ENCODE results near the gene PPP1R8.

Gene PPP1R8

GRCh38 chr1:27872802-27873551 lies 42.4 kb downstream of the PPP1R8 start:
- no peak for DNase-seq

- DNase-seq = no peak
Measured at GRCh38 chr1:27873671-27874384, 43.2 kb downstream of the PPP1R8 start.

GRCh38 chr1:27876341-27877114 lies 45.9 kb downstream of the PPP1R8 start:
- no peak for DNase-seq

- no peak for DNase-seq
Measured at GRCh38 chr1:27877115-27877416, 46.5 kb downstream of the PPP1R8 start.

GRCh38 chr1:27878039-27878438 lies 47.5 kb downstream of the PPP1R8 start:
- no peak for DNase-seq

GRCh38 chr1:27878787-27879335 lies 48.3 kb downstream of the PPP1R8 start:
- DNase-seq = no peak

GRCh38 chr1:27879374-27880082 lies 48.9 kb downstream of the PPP1R8 start:
- DNase-seq = no peak

GRCh38 chr1:27882543-27882903 lies 51.9 kb downstream of the PPP1R8 start:
- DNase-seq = no peak

- no peak for DNase-seq
Measured at GRCh38 chr1:27883536-27883935, 53.0 kb downstream of the PPP1R8 start.

- no peak for DNase-seq
Measured at GRCh38 chr1:27884006-27884954, 53.7 kb downstream of the PPP1R8 start.

- DNase-seq = no peak
Measured at GRCh38 chr1:27885114-27885528, 54.5 kb downstream of the PPP1R8 start.

- DNase-seq = no peak
Measured at GRCh38 chr1:27885621-27886352, 55.2 kb downstream of the PPP1R8 start.

GRCh38 chr1:27886353-27886679 lies 55.7 kb downstream of the PPP1R8 start:
- no peak for DNase-seq

- DNase-seq = no peak
Measured at GRCh38 chr1:27886744-27887143, 56.2 kb downstream of the PPP1R8 start.

GRCh38 chr1:27887215-27888021 lies 56.8 kb downstream of the PPP1R8 start:
- no peak for DNase-seq

- DNase-seq = no peak
Measured at GRCh38 chr1:27889506-27889905, 58.9 kb downstream of the PPP1R8 start.

GRCh38 chr1:27891196-27891889 lies 60.8 kb downstream of the PPP1R8 start:
- no peak for DNase-seq

GRCh38 chr1:27894521-27894920 lies 63.9 kb downstream of the PPP1R8 start:
- DNase-seq = no peak
